K562 (cell line): Measurements from ENCODE around the gene APCDD1. TPM values are rescaled to one million over a fixed set of nuclear protein-coding genes. Genes with fewer than 3 reads are reported as not detected.
A peak's percentile ranks its signal among the peaks of the same experiment; 100 is the strongest.

Experiments
- BDP1 ChIP-seq: IDR thresholded peaks from 3 replicates; pipeline ENCODE4 v1.6.1; 2011; ENCODE audit not compliant: insufficient read length, insufficient read depth
- C11orf30 ChIP-seq: fragments of 450-650 bp; IDR thresholded peaks from 2 replicates; pipeline ENCODE4 v1.6.1; 2016; ENCODE audit warnings: low read depth, mild to moderate bottlenecking
- CHD2 ChIP-seq: IDR thresholded peaks from 2 replicates; pipeline ENCODE4 v1.6.1; 2011; ENCODE audit warnings: low read depth, low read length
- CREBBP ChIP-seq: IDR thresholded peaks from one replicate; pipeline ENCODE4 v1.6.1; 2012; ENCODE audit warnings: low read depth, mild to moderate bottlenecking, control low read depth, inconsistent platforms, low read length
- E2F6 ChIP-seq, 2 experiments: IDR thresholded peaks; 2 replicates each; pipeline ENCODE4 v1.6.1; 2011; ENCODE audit warnings: borderline replicate concordance in 1 of 2, control low read depth in 1 of 2, low read depth in 1 of 2, low read length in 1 of 2, mild to moderate bottlenecking in 1 of 2, mixed read lengths in 1 of 2, moderate library complexity in 1 of 2; ENCODE audit not compliant: insufficient read depth in 1 of 2, insufficient read length in 1 of 2, poor library complexity in 1 of 2, severe bottlenecking in 1 of 2; ENCODE audit errors: extremely low read depth in 1 of 2
- EP400 ChIP-seq: fragments of 450-650 bp; IDR thresholded peaks from 2 replicates; pipeline ENCODE4 v1.6.1; 2017; ENCODE audit warnings: antibody characterized with exemption, mild to moderate bottlenecking, moderate library complexity
- KDM4B ChIP-seq, 2 experiments: fragments of 450-650 bp in 1 of 2; sonication (generic) in 1 of 2; IDR thresholded peaks; 2 replicates each; pipeline ENCODE4 v1.6.1; 2016 to 2017; ENCODE audit warnings: borderline replicate concordance in 2 of 2, antibody characterized with exemption in 1 of 2, low read depth in 1 of 2, mild to moderate bottlenecking in 1 of 2
- MGA ChIP-seq: fragments of 450-650 bp; IDR thresholded peaks from 2 replicates; pipeline ENCODE4 v1.6.1; 2016; ENCODE audit warnings: mild to moderate bottlenecking, moderate library complexity
- OTX1 ChIP-seq: fragments of 450-650 bp; formaldehyde crosslinking; IDR thresholded peaks from 2 replicates; pipeline ENCODE4 v1.4.0; 2022; ENCODE audit warnings: mild to moderate bottlenecking
- PHTF2 ChIP-seq: fragments of 250-450 bp; sonication (Bioruptor Pico); IDR thresholded peaks from 2 replicates; pipeline ENCODE4 v1.5.0; 2021; ENCODE audit warnings: mild to moderate bottlenecking
- PPARD ChIP-seq: fragments of 250-450 bp; sonication (Bioruptor Pico); IDR thresholded peaks from 2 replicates; pipeline ENCODE4 v1.8.0; 2022; ENCODE audit warnings: inconsistent platforms, mild to moderate bottlenecking, moderate library complexity
- SMAD1 ChIP-seq: fragments of 150-350 bp; IDR thresholded peaks from 2 replicates; pipeline ENCODE4 v1.6.1; 2014; ENCODE audit warnings: low read length, low read depth; ENCODE audit not compliant: partially characterized antibody
- ZKSCAN1 ChIP-seq: fragments of 150-350 bp; IDR thresholded peaks from 2 replicates; pipeline ENCODE4 v1.6.1; 2016; ENCODE audit warnings: low read depth, low read length
- ZNF23 ChIP-seq: fragments of 250-450 bp; sonication (Bioruptor Pico); IDR thresholded peaks from 2 replicates; pipeline ENCODE4 v1.4.0; 2020; ENCODE audit warnings: mild to moderate bottlenecking
- ZNF707 ChIP-seq: fragments of 250-450 bp; sonication (Bioruptor Pico); conservative IDR thresholded peaks from 2 replicates; pipeline ENCODE4 v1.8.0; 2022; ENCODE audit warnings: inconsistent platforms, mild to moderate bottlenecking, moderate library complexity
- polyA plus RNA-seq, 8 experiments: library from polyadenylated mRNA; depleted of rRNA in 4 of 8; stranded (reverse) in 5 of 8; unstranded in 3 of 8; fragments of >200 nt; fragmentation: Nextera tagmentation in 2 of 8; fragmentation: Illumina TruSeq in 1 of 8; extraction: Ambion mirVana in 2 of 8; extraction: Trizol in 1 of 8; gene quantifications; 2 replicates each; pipeline versions ENCODE4 v1.2.1 to v1.2.3, GENCODE V29; 2011 to 2014; ENCODE audit warnings: inconsistent platforms in 1 of 8, missing spikeins in 1 of 8
- total RNA-seq, 7 experiments: library from RNA; depleted of rRNA in 6 of 7; stranded (reverse); fragments of >200 nt in 6 of 7; fragmentation: Illumina TruSeq in 2 of 7; extraction: Trizol in 2 of 7; gene quantifications; 2 replicates each; pipeline versions ENCODE4 v1.2.1 to v1.2.3, GENCODE V29; 2011 to 2021; ENCODE audit warnings: low replicate concordance in 1 of 7

Gene APCDD1
- total and polyA plus RNA-seq, 9 of the 15 experiments (the other 6 are each of a cell fraction or from before 2014, with no cell fraction given), result 0.07 TPM; not detected in 8

- TF ChIP-seq PPARD (CRISPR knock-in tag), result no peak
- TF ChIP-seq KDM4B (IDR thresholded peaks at IDR 0.05; ENCODE audit: borderline replicate concordance in 2 of 2, low read depth in 1 of 2), result 0 out of 4 replicates have a peak, but pooled peaks of 1 of the 2 experiments have one; percentile 46
- TF ChIP-seq C11orf30, result peak; percentile 76
- peak; percentile 73 for TF ChIP-seq EP400
- TF ChIP-seq E2F6 (IDR thresholded peaks at IDR 0.05; ENCODE audit: borderline replicate concordance in 1 of 2, extremely low read depth in 1 of 2, insufficient read depth in 1 of 2, insufficient read length in 1 of 2, low read depth in 1 of 2, low read length in 1 of 2, poor library complexity in 1 of 2, severe bottlenecking in 1 of 2), result peak; percentile 52 to 64
- TF ChIP-seq CHD2, result peak; percentile 35; the same call in 1 of the 2 replicates
- peak; percentile 19; the same call in 1 of the 2 replicates for TF ChIP-seq MGA
- no peak for TF ChIP-seq OTX1
- TF ChIP-seq SMAD1, result peak; percentile 72
- no peak for TF ChIP-seq ZNF707
- peak; percentile 98 for TF ChIP-seq ZKSCAN1
- no peak for TF ChIP-seq PHTF2 (CRISPR knock-in tag)
- TF ChIP-seq CREBBP, result no peak
- TF ChIP-seq ZNF23 (CRISPR knock-in tag), result no peak
- no peak for TF ChIP-seq BDP1
Measured at GRCh38 chr18:10525697-10526560, 71.5 kb downstream of the APCDD1 start, which contains the start of gene NAPG (continued).
